GM12892 (cell line): ENCODE data around the gene CABP4.

Experiments
- POLR2A ChIP-seq: IDR thresholded peaks from 2 replicates; pipeline ENCODE4 v1.6.1; 2011; ENCODE audit warnings: low read depth, low read length, control low read depth
- POLR2AphosphoS5 ChIP-seq: IDR thresholded peaks from 2 replicates; pipeline ENCODE4 v1.6.1; 2011; ENCODE audit warnings: low read depth, low read length, control low read depth
- TAF1 ChIP-seq: IDR thresholded peaks from 2 replicates; pipeline ENCODE4 v1.6.1; 2011; ENCODE audit warnings: low read depth, mild to moderate bottlenecking, control low read depth, low read length, borderline replicate concordance

GRCh38 chr11:67486481-67487195 is 31.5 kb downstream of the CABP4 start:
- TF ChIP-seq POLR2A: peak; percentile 48; the same call in 1 of the 2 replicates
- no peak for TF ChIP-seq TAF1
- TF ChIP-seq POLR2AphosphoS5: peak; percentile 44; the same call in 1 of the 2 replicates
